Activated T-helper 9 cell treated with anti-CD3 and anti-CD28 coated beads, Interleukin-2, amount 50 U/mL, for 16 hours (primary cell): Measurements from ENCODE around the gene NCBP3.

ENCODE experiments used
- DNase-seq: peaks from one replicate; pipeline ENCODE4 v3.0.0-alpha.2; 2020; ENCODE audit warnings: low read depth

Gene NCBP3

GRCh38 chr17:3754458-3755334, 91.3 kb downstream of the NCBP3 start:
- peak; percentile 57 for DNase-seq

GRCh38 chr17:3754066-3754457, 92.0 kb downstream of the NCBP3 start:
- DNase-seq = no peak

DNA sequence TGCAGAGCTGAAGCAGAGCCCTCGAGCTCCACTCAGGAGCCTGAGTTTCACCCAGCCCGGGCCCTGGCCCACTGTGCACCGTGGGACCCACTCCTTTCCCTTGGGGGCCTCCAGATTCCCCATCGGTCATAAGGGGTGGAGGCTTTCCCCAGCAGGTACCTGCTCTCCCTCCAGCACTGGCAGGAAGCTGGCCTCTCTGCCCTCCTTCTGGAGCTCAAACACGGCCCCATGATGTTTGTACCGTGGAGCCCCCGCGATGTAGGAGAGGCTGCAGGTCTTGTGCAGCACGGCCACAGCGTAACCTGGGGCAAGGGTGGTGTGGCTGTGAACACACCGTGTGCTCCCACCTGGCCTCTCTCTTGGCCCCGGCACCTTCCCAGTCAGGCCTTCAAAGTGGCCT, 92.4 kb downstream of the NCBP3 start:
- DNase-seq = no peak
